Endodermal cell (in vitro differentiated cells): ENCODE results near the gene JARID2. TPM values are rescaled to one million over a fixed set of nuclear protein-coding genes. Genes with fewer than 3 reads are reported as not detected.

ENCODE experiments used
- DNase-seq: peaks from one replicate; pipeline ENCODE4 v3.0.0-alpha.2; 2017
- H3K27ac ChIP-seq: 2 replicates; pipeline ENCODE4 v1.5.1; 2013; ENCODE audit warnings: mild to moderate bottlenecking, low read depth, low read length, moderate library complexity
- H3K27me3 ChIP-seq: 2 replicates; pipeline ENCODE4 v1.6.1; 2013; ENCODE audit warnings: mild to moderate bottlenecking, low read length, moderate library complexity; ENCODE audit not compliant: insufficient read depth, control insufficient read depth, poor library complexity, severe bottlenecking
- H3K36me3 ChIP-seq: 2 replicates; pipeline ENCODE4 v1.7.0; 2013; ENCODE audit warnings: mild to moderate bottlenecking, low read length, moderate library complexity; ENCODE audit not compliant: control insufficient read depth, insufficient read depth
- H3K4me1 ChIP-seq: one replicate; pipeline ENCODE4 v1.7.0; 2013; ENCODE audit warnings: low read length; ENCODE audit not compliant: control insufficient read depth, insufficient read depth
- H3K4me3 ChIP-seq: 2 replicates; pipeline ENCODE4 v1.5.1; 2013; ENCODE audit warnings: mild to moderate bottlenecking, low read length, moderate library complexity
- H3K9ac ChIP-seq: 2 replicates; pipeline ENCODE4 v1.6.1; 2013; ENCODE audit warnings: mild to moderate bottlenecking, low read length, moderate library complexity; ENCODE audit not compliant: poor library complexity, severe bottlenecking; ENCODE audit errors: extremely low read depth
- H3K9me3 ChIP-seq: 2 replicates; pipeline ENCODE4 v1.6.1; 2013; ENCODE audit warnings: mild to moderate bottlenecking, low read length, moderate library complexity; ENCODE audit not compliant: control insufficient read depth
- H3K27ac Mint-ChIP-seq: 2 replicates; pipeline ENCODE4 v1.8.0; 2020; ENCODE audit warnings: mixed read lengths
- H3K27me3 Mint-ChIP-seq: 2 replicates; pipeline ENCODE4 v1.8.0; 2021; ENCODE audit warnings: mild to moderate bottlenecking, mixed read lengths; ENCODE audit not compliant: insufficient read depth
- H3K36me3 Mint-ChIP-seq: 2 replicates; pipeline ENCODE4 v1.8.0; 2020; ENCODE audit warnings: low read depth, mixed read lengths
- H3K4me1 Mint-ChIP-seq: 2 replicates; pipeline ENCODE4 v1.8.0; 2020; ENCODE audit warnings: mixed read lengths
- H3K4me3 Mint-ChIP-seq: 2 replicates; pipeline ENCODE4 v1.8.0; 2020; ENCODE audit warnings: mild to moderate bottlenecking, moderate library complexity, mixed read lengths
- H3K9me3 Mint-ChIP-seq: 2 replicates; pipeline ENCODE4 v1.8.0; 2020; ENCODE audit warnings: mild to moderate bottlenecking, mixed read lengths
- CTCF ChIP-seq: fragments of 200-600 bp; sonication (generic); conservative IDR thresholded peaks from 2 replicates; pipeline ENCODE4 v1.5.0; 2021; ENCODE audit warnings: antibody characterized with exemption, mild to moderate bottlenecking
- WGBS, 2 experiments: methylation state at CpG; one replicate each; pipeline versions ENCODE4 v1.1.5 to v1.1.7; 2013; ENCODE audit warnings: missing lambda C conversion rate in 2 of 2, mixed read lengths in 1 of 2; ENCODE audit not compliant: insufficient coverage in 1 of 2, insufficient read length in 1 of 2; 5-methylcytosine and 5-hydroxymethylcytosine counted together
- total RNA-seq, 2 donors: library from RNA; stranded (reverse); fragmentation: NEBNext Ultra II Directional in 1 of 2; extraction: Animal tissue kit (Norgen Biotek cat#: 25700) in 1 of 2; gene quantifications; 2 replicates in 1 of 2; 3 replicates in 1 of 2; pipeline ENCODE4 v1.2.1, GENCODE V29; 2021

The JARID2 gene
- total RNA-seq, 2 donors from 2014 or later, result 42.5 to 77.0 TPM

GRCh38 chr6:15451738-15452137, 205.9 kb downstream of the JARID2 start:
- Mint-ChIP-seq H3K4me3 (no peak overlapping the region), H3K27me3 (no peaks in the 10 kb centered on the region), H3K9me3 (no peaks in the 10 kb centered on the region), H3K27ac (no peak overlapping the region), H3K4me1 (peaks cover 43% of the 10 kb centered on the region), H3K36me3 (peaks cover 32% of the 10 kb centered on the region)
- no peak overlapping the region for H3K4me3 ChIP-seq
- no peak overlapping the region for H3K27ac ChIP-seq
- DNase-seq, result no peak
- 88 to 100% methylated on average over 3 to 4 of the region's 4 CpGs for WGBS, 2 experiments
- H3K27me3 ChIP-seq, result no peaks in the 10 kb centered on the region
- H3K9ac ChIP-seq, result no peak overlapping the region
- peaks cover 36% of the 10 kb centered on the region for H3K36me3 ChIP-seq
- no peaks in the 10 kb centered on the region for H3K9me3 ChIP-seq
- peaks cover 21% of the 10 kb centered on the region for H3K4me1 ChIP-seq
- no peak for TF ChIP-seq CTCF

GRCh38 chr6:15452182-15452941, 206.5 kb downstream of the JARID2 start:
- WGBS, 2 experiments, result 98 to 100% methylated on average over 6 to 9 of the region's 9 CpGs
- Histone ChIP-seq H3K4me1 (peaks cover 25% of the 10 kb centered on the region), H3K4me3 (no peak overlapping the region), H3K9ac (no peak overlapping the region), H3K27ac (no peak overlapping the region), H3K27me3 (no peaks in the 10 kb centered on the region), H3K36me3 (peaks cover 36% of the 10 kb centered on the region), H3K9me3 (no peaks in the 10 kb centered on the region)
- Mint-ChIP-seq H3K9me3 (no peaks in the 10 kb centered on the region), H3K27me3 (peaks cover 3% of the 10 kb centered on the region), H3K36me3 (peaks cover 32% of the 10 kb centered on the region), H3K27ac (no peak overlapping the region), H3K4me3 (no peak overlapping the region), H3K4me1 (peaks cover 43% of the 10 kb centered on the region)
- no peak for TF ChIP-seq CTCF
- no peak for DNase-seq

GRCh38 chr6:15453186-15453585, 207.3 kb downstream of the JARID2 start:
- H3K4me3 Mint-ChIP-seq, result no peak overlapping the region
- H3K4me1 Mint-ChIP-seq, result peaks cover 43% of the 10 kb centered on the region
- peaks cover 36% of the 10 kb centered on the region for H3K36me3 ChIP-seq
- no peaks in the 10 kb centered on the region for H3K27me3 ChIP-seq
- no peak overlapping the region for H3K27ac ChIP-seq
- no peaks in the 10 kb centered on the region for H3K9me3 ChIP-seq
- 83 to 100% methylated on average over 1 to 3 of the region's 4 CpGs for WGBS, 2 experiments
- H3K4me3 ChIP-seq, result no peak overlapping the region
- TF ChIP-seq CTCF, result no peak
- H3K27ac Mint-ChIP-seq, result no peak overlapping the region
- peak; percentile 10 for DNase-seq
- no peaks in the 10 kb centered on the region for H3K9me3 Mint-ChIP-seq
- no peak overlapping the region for H3K9ac ChIP-seq
- peaks cover 10% of the 10 kb centered on the region for H3K27me3 Mint-ChIP-seq
- H3K36me3 Mint-ChIP-seq, result peaks cover 32% of the 10 kb centered on the region
- H3K4me1 ChIP-seq, result peaks cover 23% of the 10 kb centered on the region
